ENCODE results near the gene POLR2H. TPM values are rescaled to one million over a fixed set of nuclear protein-coding genes. Genes with fewer than 3 reads are reported as not detected.
A peak's percentile ranks its signal among the peaks of the same experiment; 100 is the strongest.

Gene POLR2H
- total and polyA plus RNA-seq, 8 donors: 54.7 to 98.6 (median 85.3) TPM

GRCh38 chr3:184352149-184352785 lies 9.2 kb upstream of the POLR2H start:
- Histone ChIP-seq H3K36me3 (peaks cover 0 to 10% of the 10 kb centered on the region in 2 donors), H3K4me1 (no peaks in the 10 kb centered on the region), H3K4me3 (no peak overlapping the region), H3K27me3 (no peaks in the 10 kb centered on the region), H3K27ac (no peak overlapping the region), H3K9me3 (no peaks in the 10 kb centered on the region)
- DNase-seq: no peak
- intact Hi-C loops (cut with DNase I): no loop called here
- no peak for TF ChIP-seq CTCF (IDR thresholded peaks at IDR 0.05)
- no peak for ATAC-seq

- no peak for TF ChIP-seq CTCF (IDR thresholded peaks at IDR 0.05)
- no peaks in the 10 kb centered on the region for H3K9me3 ChIP-seq
- no peak overlapping the region for H3K27ac ChIP-seq
- no peak overlapping the region for H3K4me3 ChIP-seq
- H3K4me1 ChIP-seq: no peaks in the 10 kb centered on the region
- ATAC-seq (no peak), DNase-seq (peak in 1 of 4 donors; percentile 16)
- H3K36me3 ChIP-seq: peaks cover 0 to 16% of the 10 kb centered on the region in 2 donors
- H3K27me3 ChIP-seq: no peaks in the 10 kb centered on the region
- intact Hi-C loops (cut with DNase I): no loop called here
Observed at GRCh38 chr3:184352897-184353545, 8.5 kb upstream of the POLR2H start.

GRCh38 chr3:184353546-184353941 lies 8.0 kb upstream of the POLR2H start:
- H3K27me3 ChIP-seq: no peaks in the 10 kb centered on the region
- no peak overlapping the region for H3K4me3 ChIP-seq
- no peak for TF ChIP-seq CTCF (IDR thresholded peaks at IDR 0.05)
- DNase-seq: peak in 1 of 4 donors; percentile 30
- no peaks in the 10 kb centered on the region for H3K9me3 ChIP-seq
- intact Hi-C loops (cut with DNase I): no loop called here
- H3K4me1 ChIP-seq: no peaks in the 10 kb centered on the region
- no peak overlapping the region for H3K27ac ChIP-seq
- ATAC-seq: no peak
- peaks cover 0 to 16% of the 10 kb centered on the region in 2 donors for H3K36me3 ChIP-seq

- peaks cover 0 to 16% of the 10 kb centered on the region in 2 donors for H3K36me3 ChIP-seq
- peak; percentile 65 for ATAC-seq
- peak in 1 of 4 donors; percentile 45 for DNase-seq
- no peak overlapping the region for H3K4me3 ChIP-seq
- TF ChIP-seq CTCF (IDR thresholded peaks at IDR 0.05): peak; percentile 60 to 75
- intact Hi-C loops (cut with DNase I): no loop called here
- no peak overlapping the region for H3K27ac ChIP-seq
- no peaks in the 10 kb centered on the region for H3K9me3 ChIP-seq
- H3K27me3 ChIP-seq: no peaks in the 10 kb centered on the region
- H3K4me1 ChIP-seq: no peaks in the 10 kb centered on the region
Observed at GRCh38 chr3:184354121-184354728, 7.3 kb upstream of the POLR2H start.

GRCh38 chr3:184354754-184355153 lies 6.8 kb upstream of the POLR2H start:
- Histone ChIP-seq H3K36me3 (peaks cover 0 to 16% of the 10 kb centered on the region in 2 donors), H3K27ac (no peak overlapping the region), H3K4me3 (no peak overlapping the region), H3K4me1 (no peaks in the 10 kb centered on the region), H3K27me3 (no peaks in the 10 kb centered on the region), H3K9me3 (no peaks in the 10 kb centered on the region)
- DNase-seq (peak in 2 of 4 donors; percentile 23 to 29), ATAC-seq (no peak)
- intact Hi-C loops (cut with DNase I): no loop called here
- no peak for TF ChIP-seq CTCF (IDR thresholded peaks at IDR 0.05)

Data from left lung (tissue), 10 donors.